D721Med (cell line): ENCODE measurements around the gene P2RY10.
"Not testable (repeated sequence)": the region's sequence is repeated elsewhere in the genome, so short reads cannot be mapped to it uniquely, and the experiment has no call there.

Experiments
- DNase-seq: peaks from one replicate; pipeline ENCODE4 v3.0.0; 2011; ENCODE audit warnings: low spot score; ENCODE audit not compliant: insufficient read length
- FAIRE-seq: peaks from 2 replicates; lab custom pipeline; 2011; peaks lifted over from hg19 to GRCh38; lab: Jason Lieb, UNC
- TF ChIP-seq, protein P1 (sequence below): IDR thresholded peaks from 2 replicates; pipeline ENCODE4 v1.5.1; 2012; ENCODE audit warnings: mild to moderate bottlenecking, control low read depth; ENCODE audit not compliant: insufficient read depth; ENCODE audit errors: missing control alignments

Gene P2RY10

GRCh38 chrX:78964598-78964997 is 19.4 kb downstream of the P2RY10 start:
- TF ChIP-seq, protein P1, sequence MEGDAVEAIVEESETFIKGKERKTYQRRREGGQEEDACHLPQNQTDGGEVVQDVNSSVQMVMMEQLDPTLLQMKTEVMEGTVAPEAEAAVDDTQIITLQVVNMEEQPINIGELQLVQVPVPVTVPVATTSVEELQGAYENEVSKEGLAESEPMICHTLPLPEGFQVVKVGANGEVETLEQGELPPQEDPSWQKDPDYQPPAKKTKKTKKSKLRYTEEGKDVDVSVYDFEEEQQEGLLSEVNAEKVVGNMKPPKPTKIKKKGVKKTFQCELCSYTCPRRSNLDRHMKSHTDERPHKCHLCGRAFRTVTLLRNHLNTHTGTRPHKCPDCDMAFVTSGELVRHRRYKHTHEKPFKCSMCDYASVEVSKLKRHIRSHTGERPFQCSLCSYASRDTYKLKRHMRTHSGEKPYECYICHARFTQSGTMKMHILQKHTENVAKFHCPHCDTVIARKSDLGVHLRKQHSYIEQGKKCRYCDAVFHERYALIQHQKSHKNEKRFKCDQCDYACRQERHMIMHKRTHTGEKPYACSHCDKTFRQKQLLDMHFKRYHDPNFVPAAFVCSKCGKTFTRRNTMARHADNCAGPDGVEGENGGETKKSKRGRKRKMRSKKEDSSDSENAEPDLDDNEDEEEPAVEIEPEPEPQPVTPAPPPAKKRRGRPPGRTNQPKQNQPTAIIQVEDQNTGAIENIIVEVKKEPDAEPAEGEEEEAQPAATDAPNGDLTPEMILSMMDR: no peak
- no peak for DNase-seq
- FAIRE-seq: no peak

GRCh38 chrX:78979789-78980464 is 34.7 kb downstream of the P2RY10 start:
- DNase-seq (no peak), FAIRE-seq (no peak)
- TF ChIP-seq, protein P1: no peak

GRCh38 chrX:78989349-78989748 is 44.2 kb downstream of the P2RY10 start:
- no peak for DNase-seq
- FAIRE-seq: no peak
- TF ChIP-seq, protein P1: no peak

- DNase-seq (no peak), FAIRE-seq (no peak)
- TF ChIP-seq, protein P1: no peak
Measured at GRCh38 chrX:78997870-78998558, 52.8 kb downstream of the P2RY10 start.

DNA sequence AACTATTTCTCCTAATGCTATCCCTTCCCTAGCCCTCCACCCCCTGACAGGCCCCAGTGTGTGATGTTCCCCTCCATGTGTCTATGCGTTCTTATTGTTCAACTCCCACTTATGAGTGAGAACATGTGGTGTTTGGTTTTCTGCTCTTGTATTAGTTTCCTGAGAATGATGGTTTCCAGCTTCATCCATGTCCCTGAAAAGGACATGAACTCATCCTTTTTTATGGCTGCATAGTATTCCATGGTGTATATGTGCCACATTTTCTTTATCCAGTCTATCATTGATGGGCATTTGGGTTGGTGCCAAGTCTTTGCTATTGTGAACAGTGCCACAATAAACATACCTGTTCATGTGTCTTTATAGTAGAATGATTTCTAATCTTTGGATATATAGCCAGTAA is 62.3 kb downstream of the P2RY10 start:
- FAIRE-seq, DNase-seq: not testable (repeated sequence)
